GM18873 (cell line): ENCODE data around the gene HDAC2.
"Not testable (repeated sequence)": the region's sequence is repeated elsewhere in the genome, so short reads cannot be mapped to it uniquely, and the experiment has no call there.

Source experiments
- ATAC-seq: cut with Tn5 transposase; IDR thresholded peaks from one replicate; pipeline ENCODE4 v1.9.1; 2021; ENCODE audit warnings: mild to moderate bottlenecking, moderate library complexity, moderate number of reproducible peaks; ENCODE audit not compliant: unreplicated experiment, low FRiP score

Gene HDAC2

DNA sequence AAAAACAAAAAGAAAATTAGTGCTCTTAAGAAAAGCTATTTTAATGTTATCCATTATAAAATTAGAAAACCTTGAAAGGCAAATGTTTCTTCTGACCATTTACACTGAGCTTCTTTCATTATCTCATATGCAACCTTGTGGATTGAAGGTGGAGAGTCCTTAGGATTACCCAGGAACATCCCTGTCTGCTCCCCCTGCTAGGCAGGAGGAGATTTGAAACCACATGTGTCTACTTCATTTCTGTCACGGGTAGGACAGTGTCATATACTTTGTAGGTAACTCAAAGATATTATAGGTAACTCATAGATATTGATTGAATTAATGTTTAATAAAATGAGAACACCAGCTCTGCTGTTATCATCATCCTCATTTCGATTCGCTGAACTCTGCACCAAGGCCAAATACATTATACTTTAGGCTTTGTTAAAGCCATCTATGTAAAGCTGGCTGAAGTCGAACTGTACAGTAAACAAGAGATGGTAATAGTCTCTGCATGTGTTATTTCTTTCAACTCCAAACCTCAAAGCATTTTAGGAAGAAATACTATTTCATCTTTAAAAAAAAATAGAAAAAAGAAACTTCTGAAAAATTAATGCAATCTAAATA, 49.5 kb downstream of the HDAC2 start:
- ATAC-seq, result no peak

DNA sequence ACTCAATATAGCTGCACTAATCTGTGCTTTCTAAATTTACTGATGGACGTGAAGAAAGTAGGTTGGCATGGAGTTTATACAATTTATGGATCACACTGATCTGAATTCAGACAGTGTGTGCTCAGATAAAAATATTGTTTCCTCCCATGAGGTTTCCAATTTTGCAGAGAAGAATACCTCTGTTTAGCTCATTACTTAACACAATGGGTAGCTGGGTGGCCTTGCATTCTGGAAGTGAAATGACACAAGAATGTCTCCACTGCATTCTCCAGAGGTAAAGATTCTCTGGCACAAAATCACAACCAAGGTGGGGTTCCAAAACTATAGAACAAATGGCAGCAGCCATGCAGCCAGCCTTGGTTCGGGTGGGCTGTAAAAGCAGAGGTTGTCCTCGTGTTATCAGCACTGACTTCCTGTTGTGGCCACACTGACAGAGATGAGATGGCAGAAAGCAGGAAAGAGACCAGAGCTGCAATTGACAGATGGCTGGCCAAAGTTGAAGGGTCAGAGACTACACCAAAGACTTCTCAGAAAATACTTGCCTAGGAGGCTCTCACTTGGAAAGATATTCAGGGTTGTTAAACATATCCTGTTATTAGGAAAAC, 50.2 kb downstream of the HDAC2 start:
- ATAC-seq, result peak; percentile 86

DNA sequence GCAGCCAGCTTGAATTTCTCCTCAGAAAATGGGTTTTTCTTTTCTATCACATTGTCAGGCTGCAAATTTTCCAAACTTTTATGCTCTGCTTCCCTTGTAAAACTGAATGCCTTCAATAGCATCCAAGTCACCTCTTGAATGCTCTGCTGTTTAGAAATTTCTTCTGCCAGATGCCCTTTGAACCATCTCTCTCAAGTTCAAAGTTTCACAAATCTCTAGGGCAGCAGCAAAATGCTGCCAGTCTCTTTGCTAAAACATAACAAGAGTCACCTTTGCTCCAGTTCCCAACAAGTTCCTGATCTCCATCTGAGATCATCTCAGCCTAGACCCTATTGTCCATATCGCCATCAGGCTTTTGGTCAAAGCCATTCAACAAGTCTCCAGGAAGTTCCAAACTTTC, 60.7 kb downstream of the HDAC2 start:
- not testable (repeated sequence) for ATAC-seq

DNA sequence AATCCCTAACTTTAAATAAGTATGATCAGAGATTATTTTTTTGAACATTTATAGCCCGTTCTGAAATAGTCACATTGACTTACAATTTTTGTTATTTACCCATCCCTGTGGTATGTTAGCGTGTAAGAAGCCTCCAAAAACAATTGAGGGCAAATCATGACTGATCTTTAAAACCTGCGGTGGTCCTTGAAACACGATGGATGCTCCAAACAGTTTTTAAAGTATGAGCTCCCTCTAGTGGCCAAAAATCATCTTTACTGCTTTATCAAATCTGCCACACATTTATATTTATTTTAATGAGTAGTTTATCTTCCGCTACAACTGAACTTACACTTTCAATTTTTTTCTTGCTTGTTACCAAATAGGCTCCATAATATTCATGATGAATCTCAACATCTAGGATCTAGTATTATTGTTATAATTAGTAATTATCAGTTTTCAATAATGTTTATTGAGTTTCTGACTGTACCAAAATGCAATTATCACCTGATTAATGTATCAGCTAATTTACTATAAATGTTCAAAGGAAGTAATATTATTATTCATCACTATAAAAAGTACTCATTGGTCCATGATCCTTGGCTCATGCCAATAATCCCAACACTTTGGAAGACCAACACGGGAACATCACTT, 61.6 kb downstream of the HDAC2 start:
- ATAC-seq, result no peak

DNA sequence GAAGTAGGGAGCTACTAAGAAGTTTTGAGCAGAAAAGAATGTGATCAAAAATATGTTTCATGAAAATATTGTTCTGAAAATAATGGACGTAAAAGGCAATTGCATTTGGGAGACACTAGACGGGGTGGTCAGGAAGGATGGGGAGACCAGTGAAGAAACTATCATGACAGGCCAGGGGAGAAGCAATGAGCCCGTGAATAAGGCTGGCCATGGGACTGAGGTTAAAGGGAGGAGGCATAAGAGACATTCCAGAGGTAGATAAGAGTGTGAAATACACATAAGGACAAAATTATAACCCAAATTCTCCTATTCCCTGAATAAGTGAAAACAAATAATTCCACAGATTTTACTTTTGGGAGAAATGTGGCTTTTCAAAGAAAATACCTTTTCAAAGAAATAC, 62.1 kb downstream of the HDAC2 start:
- ATAC-seq, result no peak

DNA sequence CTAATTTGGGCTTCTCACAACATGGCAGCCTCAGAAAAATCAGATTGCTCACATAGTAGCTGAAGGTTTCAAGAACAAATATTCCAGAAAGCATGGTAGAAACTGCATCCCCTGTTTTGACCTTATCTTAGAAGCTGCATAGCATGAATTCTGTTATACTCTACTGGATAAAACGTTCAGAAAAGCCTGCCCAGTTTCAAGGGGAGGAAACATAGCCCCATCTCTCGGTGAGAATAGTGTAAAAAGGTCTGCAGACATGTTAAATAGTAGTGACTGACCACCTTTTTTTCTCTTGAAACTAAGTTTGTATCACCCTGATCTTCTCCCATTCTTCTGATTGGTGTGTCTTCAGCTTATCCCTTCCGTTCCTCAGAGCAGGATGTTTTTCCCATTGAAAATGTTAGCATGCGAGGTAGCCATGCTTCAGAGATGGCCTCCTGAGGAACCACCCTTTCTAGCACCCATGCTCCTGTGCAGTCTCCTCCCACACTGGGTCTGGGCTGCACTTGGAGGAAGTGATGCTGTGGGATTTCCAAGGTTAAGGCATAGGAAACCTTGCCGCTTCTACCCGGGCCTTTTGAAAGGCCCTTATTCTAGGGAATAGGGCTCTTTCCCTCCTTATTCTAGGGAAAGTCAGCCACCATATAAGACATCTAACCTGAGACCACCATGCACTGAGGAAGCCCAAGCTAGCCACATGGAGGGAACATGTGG, 63.7 kb downstream of the HDAC2 start:
- ATAC-seq, result no peak

DNA sequence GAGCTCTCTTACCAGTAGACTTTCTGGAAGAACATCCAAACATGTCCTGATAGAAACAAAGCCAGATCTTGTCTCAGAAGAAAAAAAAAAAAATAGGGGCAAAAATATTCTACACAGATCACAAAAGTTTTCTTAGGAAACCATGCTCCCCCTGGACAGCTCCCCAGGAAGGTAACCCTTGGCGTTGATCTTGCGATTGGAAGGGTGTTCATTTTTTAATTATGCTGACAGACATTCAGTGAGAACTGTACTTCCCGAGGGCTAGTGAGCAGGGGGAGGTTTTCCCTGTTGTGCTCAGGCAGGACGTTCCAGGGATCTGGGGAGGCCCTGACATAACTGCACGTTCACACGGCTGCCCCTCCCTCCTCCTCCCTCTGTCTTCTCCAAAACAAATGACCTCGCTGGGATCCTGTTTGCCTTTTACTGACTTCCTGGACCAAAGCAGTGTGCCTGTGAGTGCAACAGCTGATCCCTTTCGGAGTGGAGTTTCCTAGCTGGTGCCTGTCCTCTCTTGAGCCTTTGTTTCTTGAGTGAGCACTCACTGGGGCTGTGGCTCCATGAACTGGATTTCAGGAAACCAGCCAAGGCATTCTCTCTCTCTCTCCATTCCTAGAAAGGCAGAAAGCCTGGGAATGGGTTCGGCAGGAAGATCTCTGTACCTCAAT, 67.2 kb downstream of the HDAC2 start:
- no peak for ATAC-seq

DNA sequence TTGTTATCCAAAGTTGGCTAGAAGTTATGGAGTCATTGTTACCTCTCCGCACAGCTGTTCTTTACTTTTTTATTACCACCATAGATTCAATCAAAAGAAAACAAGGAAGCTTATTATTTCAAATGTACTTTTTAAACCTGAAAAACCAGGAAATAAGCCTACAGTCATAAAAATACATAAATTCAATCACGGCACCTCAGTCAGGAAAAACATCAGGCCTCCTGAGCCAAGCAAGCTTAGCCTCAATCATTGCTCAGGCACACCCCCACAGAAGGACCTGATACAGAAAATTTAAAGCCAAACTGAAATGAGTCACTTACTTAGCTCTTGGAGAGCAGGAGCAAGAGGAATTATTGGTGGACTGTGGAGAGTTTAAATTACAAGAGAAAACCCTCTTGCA, 69.5 kb downstream of the HDAC2 start:
- ATAC-seq, result no peak

DNA sequence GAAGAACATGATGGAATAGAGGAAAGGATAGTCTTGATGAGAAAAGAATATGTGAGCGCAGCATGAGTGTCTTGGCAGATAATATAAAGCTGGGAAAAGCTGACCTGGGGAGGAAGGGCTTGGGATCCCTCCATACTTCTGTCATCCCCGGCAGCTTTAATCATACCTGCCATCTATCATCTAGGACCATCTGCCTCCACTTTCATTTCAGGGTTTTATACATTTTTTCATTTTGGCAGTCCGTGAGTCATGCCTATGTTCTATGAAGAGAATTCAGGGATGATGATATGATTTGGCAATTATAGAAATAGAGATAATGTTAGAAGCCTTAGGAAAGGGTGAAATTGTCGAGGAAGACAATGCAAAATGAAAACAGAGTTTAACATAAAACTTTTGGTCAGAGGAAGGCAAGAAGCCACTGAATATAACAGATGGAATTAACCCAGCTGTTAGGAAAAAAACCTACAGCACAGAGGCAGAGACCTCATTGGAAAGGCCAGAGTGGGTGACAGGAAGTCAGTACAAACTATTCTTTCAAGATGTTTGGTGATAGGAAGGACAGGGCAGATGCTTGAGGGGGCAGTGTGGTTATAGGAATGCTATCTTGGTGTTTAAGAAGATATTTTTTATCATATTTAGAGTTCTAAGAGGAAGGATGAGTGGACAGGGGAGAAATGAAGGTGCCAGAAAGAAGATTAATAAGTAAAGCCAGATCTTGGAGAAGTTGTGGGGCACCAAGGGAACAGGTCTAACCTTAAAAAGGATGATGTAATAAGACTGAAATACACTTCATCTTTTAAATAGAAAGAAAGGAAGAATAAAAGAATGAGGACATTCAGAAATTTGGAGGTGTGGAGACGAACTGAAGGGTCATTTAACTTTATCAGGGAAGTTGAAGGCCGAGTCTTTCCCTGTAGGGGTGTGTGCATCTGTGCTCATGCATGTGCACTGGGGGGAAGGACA, 76.0 kb downstream of the HDAC2 start:
- ATAC-seq, result no peak

DNA sequence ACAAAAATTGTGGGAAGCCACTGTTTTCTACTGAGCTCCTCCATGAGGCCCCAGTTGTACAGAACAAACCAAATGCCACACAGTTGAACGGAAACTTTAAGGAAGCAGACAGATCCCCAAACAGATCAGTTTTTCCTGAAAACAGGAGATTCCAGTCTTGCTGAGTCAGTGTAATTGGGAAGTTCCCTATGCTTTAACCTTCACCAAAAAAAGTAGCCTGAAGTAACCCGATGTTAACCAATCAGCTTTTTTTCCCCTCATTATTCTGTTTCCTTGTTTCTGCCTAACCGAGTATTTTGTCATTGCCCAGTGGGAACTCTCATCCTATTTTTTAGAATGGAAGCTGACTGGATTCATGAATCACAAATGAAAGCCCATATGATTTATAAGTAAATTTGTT, 77.1 kb downstream of the HDAC2 start:
- no peak for ATAC-seq

DNA sequence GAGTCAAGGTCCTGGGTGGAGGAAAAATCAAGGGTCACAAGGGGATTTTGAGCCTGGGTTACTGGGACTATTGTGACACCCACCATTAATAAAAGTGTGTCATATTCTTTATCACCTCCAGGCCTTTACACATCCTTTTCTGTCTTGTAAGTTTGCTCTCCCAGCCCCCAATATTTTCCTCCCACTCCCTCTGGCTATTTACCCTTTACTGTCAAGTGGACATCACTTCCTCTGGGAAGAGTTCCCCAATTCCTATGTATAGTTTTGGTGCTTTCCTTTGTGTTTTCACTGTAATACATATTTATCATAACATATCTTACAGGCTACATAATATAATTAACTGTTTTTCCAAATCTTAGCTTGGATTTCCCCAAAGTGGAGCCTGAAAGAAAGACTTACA, 77.5 kb downstream of the HDAC2 start:
- ATAC-seq, result no peak

DNA sequence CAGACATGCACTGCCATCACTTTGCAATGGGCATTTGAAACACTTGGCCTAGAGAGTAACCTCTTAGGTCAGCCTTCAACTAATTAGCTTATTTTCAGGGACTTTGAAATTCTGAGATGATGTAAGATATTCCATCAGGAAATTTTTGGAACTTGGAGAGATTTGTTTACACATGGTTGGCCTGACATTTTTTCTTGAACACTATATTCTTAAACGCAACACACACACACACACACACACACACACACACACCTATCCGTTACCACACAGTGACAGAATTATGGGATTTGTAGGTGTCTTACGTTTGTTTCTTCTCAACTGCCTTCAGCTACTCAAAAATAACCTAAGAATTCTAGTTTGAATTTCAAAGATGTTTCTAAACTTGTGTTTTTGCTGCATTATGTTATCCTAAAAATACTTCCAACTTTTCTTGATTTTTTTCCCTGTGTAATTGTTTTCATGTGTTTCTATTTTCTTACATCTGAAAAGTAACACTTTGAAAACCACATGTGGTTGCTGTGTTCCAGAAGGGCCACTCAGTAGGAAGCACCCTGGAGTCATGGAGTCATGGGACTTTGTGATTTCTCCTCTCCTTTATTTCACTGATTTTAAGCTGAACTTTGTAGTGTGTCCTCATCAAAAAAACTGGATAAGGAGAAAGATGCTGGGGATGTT, 81.9 kb downstream of the HDAC2 start:
- ATAC-seq, result no peak

DNA sequence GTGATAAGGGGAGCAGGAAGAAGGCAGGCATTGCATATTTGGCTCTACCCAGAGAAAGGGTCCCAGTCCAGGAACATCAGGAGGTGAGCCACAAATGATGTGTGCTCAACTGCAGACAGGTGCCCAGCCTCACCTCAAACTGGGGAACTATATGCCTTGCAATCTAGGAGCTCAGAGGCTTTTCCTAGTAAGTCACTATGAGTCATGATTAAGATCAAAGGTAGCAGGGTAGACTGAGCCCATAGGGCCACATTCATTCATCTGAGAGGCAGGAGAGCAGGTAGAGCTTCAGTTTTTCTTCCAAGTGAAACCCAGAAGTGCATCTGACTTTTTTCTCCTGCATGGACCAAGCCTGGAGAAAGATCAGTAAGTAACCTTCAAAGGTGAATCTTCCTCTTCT, 82.5 kb downstream of the HDAC2 start:
- no peak for ATAC-seq

DNA sequence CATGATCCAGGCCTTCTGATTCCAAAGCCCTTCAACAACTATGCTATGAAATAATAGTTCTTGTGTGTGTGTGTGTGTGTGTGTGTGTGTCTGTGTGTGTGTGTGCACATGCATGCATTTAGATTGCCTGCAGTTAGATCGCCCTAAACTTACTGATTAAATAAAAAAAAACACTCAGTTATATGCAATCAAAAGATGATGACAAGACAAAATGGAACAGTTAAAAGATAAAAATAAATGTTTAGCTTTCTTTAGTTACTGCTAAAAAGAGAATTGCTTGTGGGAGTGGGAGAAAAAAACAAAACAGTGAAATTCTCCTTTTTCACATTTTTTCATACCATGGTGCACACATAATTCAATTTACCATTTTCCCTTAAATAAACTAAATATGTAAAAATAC, 84.4 kb downstream of the HDAC2 start:
- no peak for ATAC-seq

DNA sequence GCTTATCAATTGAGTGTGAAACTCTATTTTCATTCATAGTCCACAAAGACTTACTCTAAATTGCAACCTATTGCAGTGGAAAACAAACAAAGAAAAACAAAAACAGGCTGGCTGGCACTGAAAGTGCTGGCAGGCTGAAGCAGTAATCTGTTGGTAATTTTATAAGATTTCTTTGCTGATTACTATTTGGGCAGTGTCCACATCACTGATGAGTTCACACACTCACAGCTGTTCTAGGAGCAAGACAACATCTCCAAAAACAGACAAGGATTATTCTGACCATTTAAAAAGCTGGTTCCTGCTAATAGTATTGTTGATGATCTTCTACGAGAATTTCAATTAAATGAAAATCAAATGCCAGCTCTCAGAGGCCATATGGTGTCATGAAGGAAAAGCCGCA, 86.9 kb downstream of the HDAC2 start:
- ATAC-seq, result no peak
